ENCODE results near the gene LAMB3.

LAMB3 gene

DNA sequence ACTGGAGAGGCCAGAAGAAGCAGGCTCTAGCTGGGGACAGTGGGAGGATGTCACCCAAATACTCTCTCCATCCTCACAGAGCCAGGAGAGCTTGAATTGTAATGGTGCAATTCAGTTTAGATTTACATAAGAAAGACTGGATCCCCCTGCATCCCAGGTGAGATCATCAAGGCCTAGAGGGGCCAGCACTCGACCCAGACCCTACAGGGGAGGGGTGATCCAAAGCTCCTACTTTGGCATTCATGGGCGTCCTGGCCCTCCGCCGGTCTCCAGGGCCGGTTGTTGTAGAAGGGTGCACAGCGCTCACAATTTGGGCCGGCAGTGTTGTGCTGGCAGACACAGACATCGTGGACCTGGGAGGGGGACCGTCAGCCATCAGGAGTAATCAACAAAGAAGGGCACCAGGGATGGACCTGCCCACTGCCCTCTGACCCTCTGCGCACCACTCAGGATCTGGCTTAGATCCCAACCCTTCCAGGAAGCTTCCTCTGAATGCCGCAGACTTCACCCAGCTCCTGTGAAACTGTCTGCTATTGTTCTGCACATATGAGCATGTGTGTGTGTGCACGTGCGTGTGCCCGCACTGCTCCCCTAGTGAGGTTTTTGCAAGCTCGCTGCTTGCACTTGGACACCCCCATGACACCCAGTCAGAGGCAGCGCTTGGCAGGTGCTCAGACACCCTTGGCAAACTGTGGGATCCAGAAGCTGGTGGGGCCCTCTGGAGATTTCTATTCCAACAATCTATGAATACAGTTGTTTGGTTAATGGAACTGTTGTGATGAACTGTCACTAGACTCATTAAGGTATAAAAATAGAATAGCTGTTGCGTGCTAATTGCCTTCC is 21.6 kb downstream of the LAMB3 start:
- no peak overlapping the region for H3K4me3 Mint-ChIP-seq
- H3K9me3 Mint-ChIP-seq = no peaks in the 10 kb centered on the region
- no peaks in the 10 kb centered on the region for H3K36me3 Mint-ChIP-seq (ENCODE audit: low read depth)
- H3K4me1 Mint-ChIP-seq (ENCODE audit: low read depth) = peaks cover 9% of the 10 kb centered on the region
- H3K27me3 Mint-ChIP-seq = no peaks in the 10 kb centered on the region
- H3K27ac Mint-ChIP-seq = no peak overlapping the region

DNA sequence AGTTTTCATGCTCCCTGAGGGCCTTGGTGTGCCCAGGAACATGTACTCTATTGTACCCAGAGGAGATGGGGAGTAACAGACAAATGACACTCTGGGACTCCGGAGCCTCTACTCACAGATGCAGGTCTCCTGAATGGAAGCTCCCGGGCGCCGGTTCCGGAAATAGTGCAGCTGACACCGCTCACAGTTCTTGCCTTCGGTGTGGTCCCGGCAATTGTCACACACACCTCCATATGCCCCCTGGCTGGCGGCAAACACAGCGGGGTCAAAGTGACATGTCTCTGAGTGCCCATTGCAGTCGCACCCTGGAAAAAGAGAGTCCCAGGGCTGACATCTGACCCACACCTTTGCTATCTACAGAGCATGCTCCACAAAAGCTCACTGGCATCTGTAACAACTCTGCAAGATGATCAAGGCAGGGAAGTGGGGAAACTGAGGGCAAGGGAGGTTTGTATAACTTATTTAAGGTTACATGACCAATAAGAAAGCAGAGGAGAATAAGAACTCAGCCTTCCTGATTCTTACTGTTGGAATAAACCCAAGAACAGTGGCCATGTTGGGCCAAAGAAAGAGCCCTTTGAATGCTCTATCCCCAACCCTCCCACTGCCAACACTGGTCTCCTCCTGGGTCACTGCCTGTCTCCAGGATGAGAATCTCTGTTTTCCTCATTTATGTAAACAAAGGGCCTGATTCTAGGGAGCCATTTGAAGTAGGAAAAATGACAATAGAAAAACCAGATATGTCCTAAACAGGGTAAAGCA is 22.4 kb downstream of the LAMB3 start:
- no peaks in the 10 kb centered on the region for H3K36me3 Mint-ChIP-seq (ENCODE audit: low read depth)
- peaks cover 9% of the 10 kb centered on the region for H3K4me1 Mint-ChIP-seq (ENCODE audit: low read depth)
- H3K27me3 Mint-ChIP-seq = no peaks in the 10 kb centered on the region
- no peak overlapping the region for H3K27ac Mint-ChIP-seq
- H3K9me3 Mint-ChIP-seq = no peaks in the 10 kb centered on the region
- H3K4me3 Mint-ChIP-seq = no peak overlapping the region

- Mint-ChIP-seq H3K27me3 (no peaks in the 10 kb centered on the region), H3K4me1 (ENCODE audit: low read depth) (peaks cover 9% of the 10 kb centered on the region), H3K27ac (no peak overlapping the region), H3K9me3 (no peaks in the 10 kb centered on the region), H3K4me3 (no peak overlapping the region), H3K36me3 (ENCODE audit: low read depth) (no peaks in the 10 kb centered on the region)
Measured at GRCh38 chr1:209628618-209629299, 23.5 kb downstream of the LAMB3 start.

DNA sequence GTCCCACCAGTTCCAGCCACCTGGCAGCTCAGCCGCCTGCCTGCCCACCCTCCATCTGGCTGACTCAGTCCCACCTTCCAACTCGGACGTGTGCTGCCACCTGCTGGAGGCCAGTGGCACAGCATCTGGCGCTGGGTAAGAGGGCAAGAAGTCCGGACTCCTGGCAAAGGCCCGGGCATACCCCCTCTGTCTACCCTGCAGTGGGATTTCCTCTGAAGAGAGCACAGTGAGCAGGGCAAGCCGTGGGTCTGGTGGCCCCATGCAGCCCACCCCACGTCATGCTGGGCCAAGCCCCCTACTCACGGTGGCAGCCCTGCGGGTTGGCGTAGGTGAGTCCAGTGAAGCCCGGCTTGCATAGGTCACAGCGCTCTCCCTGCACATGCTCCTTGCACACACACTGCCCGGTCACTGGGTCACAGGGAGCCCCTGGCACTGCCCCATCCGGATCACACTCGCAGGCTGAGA is 24.5 kb downstream of the LAMB3 start:
- H3K4me1 Mint-ChIP-seq (ENCODE audit: low read depth) = peaks cover 9% of the 10 kb centered on the region
- H3K36me3 Mint-ChIP-seq (ENCODE audit: low read depth) = no peaks in the 10 kb centered on the region
- H3K27me3 Mint-ChIP-seq = no peaks in the 10 kb centered on the region
- H3K9me3 Mint-ChIP-seq = no peaks in the 10 kb centered on the region
- no peak overlapping the region for H3K27ac Mint-ChIP-seq
- no peak overlapping the region for H3K4me3 Mint-ChIP-seq

DNA sequence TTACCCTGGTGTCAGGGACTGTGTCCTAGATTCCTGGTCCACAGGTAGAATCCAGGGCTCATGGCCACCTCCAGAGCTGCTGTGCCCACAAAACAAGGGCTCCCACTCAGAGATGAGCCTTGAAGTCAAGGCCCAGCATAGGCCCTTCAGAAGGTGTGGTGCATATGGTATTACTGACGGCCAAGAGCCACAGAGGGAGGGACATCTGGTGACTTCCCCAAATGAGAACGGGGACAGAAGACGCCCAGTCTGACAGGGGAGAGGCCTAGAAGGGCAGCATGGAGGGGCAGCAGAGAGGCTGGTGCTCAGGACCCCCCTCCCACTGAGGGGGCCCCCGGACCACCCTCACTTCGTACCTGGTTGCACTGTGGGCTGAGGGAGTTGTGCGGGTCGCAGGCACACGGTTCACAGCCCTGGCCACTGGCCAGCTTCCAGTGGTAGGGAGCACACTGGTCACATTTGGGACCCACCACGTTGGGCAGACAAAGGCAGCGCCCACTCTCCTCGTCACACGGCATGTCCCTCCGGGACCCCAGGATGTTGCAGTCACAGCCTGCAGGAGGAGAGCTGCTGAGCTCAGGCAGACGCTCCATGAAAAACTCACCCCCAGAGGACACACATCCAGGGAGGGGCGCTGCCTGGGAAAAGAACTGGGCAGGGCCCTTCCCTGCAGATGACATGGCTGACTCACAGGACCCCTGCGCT is 25.0 kb downstream of the LAMB3 start:
- no peak overlapping the region for H3K4me3 Mint-ChIP-seq
- H3K36me3 Mint-ChIP-seq (ENCODE audit: low read depth) = no peaks in the 10 kb centered on the region
- no peaks in the 10 kb centered on the region for H3K9me3 Mint-ChIP-seq
- no peak overlapping the region for H3K27ac Mint-ChIP-seq
- peaks cover 9% of the 10 kb centered on the region for H3K4me1 Mint-ChIP-seq (ENCODE audit: low read depth)
- H3K27me3 Mint-ChIP-seq = no peaks in the 10 kb centered on the region

- peaks cover 9% of the 10 kb centered on the region for H3K4me1 Mint-ChIP-seq (ENCODE audit: low read depth)
- H3K36me3 Mint-ChIP-seq (ENCODE audit: low read depth) = no peaks in the 10 kb centered on the region
- H3K9me3 Mint-ChIP-seq = no peaks in the 10 kb centered on the region
- H3K4me3 Mint-ChIP-seq = no peak overlapping the region
- H3K27me3 Mint-ChIP-seq = no peaks in the 10 kb centered on the region
- H3K27ac Mint-ChIP-seq = no peak overlapping the region
Measured at GRCh38 chr1:209626346-209627026, 25.7 kb downstream of the LAMB3 start.

DNA sequence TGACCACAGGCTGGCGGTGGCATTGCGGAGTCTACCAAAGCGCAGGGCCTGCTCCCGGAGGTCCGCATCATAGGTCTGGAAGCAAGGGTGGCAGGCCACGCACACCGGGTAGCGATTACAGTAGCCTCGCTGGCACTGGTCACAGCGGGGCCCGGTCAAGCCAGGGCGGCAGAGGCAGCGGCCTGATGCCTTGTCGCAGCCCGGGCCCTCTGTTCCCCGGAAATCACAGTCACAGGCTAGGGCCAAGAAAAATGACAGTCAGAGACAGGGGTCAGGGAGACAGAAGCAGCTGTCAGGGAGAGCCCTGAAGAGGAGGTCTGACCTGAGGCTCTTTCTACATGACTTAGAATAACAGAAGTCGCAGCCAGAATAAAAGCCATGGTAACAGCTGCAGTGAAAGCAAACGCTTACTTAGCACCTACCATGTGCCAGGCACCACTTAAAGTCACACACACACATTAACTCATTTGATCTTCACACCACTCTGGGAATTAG is 26.4 kb downstream of the LAMB3 start:
- peaks cover 9% of the 10 kb centered on the region for H3K4me1 Mint-ChIP-seq (ENCODE audit: low read depth)
- no peak overlapping the region for H3K4me3 Mint-ChIP-seq
- no peak overlapping the region for H3K27ac Mint-ChIP-seq
- H3K27me3 Mint-ChIP-seq = no peaks in the 10 kb centered on the region
- H3K36me3 Mint-ChIP-seq (ENCODE audit: low read depth) = no peaks in the 10 kb centered on the region
- H3K9me3 Mint-ChIP-seq = no peaks in the 10 kb centered on the region

DNA sequence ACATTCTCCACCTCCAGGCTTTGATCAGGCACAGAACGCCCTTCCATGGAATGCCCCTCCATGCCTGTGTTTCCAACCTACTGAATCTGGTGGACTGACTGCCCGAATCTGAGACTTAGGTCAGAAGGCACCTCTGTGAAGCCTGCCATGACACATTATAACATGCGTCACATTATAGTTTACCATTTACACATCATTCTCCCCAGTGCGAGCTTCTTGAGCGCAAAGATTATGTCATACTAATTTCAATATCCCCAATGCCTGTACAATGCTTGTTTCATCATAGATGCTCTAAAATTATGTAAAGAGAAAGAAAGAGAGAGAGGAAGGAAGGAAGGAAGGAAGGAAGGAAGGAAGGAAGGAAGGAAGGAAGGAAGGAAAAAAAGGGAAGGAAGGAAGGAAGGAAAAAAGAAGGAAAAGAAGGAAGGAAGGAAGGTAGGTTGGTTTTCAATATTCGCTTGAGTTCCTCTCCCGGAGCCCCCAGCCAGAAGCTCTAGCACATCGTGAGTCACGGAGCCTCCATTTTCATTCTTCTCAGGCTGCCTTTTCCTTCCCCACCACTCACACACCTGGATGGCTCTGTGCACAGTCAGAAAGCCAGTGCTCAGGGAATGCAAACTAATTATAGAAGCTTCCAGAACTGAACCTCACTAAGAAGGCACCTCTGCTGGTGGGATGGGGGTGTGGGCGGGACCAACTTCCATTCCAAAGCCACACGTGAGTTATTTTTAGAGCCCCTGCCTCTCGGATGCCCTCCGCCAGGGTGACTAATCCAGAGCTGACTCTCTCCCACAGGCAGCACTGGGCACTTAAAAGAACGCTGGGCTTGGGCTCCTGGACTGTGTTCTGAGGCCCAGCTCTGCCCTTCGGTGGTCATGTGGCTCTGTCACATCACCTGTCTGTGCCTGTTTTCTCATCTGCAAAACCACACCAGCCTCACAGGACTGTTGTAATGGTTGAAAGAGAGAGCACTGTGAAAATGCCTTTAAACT is 27.4 kb downstream of the LAMB3 start:
- Mint-ChIP-seq H3K36me3 (ENCODE audit: low read depth) (no peaks in the 10 kb centered on the region), H3K9me3 (no peaks in the 10 kb centered on the region), H3K27ac (no peak overlapping the region), H3K27me3 (no peaks in the 10 kb centered on the region), H3K4me1 (ENCODE audit: low read depth) (peaks cover 9% of the 10 kb centered on the region), H3K4me3 (no peak overlapping the region)

GRCh38 chr1:209622841-209623829 is 29.1 kb downstream of the LAMB3 start:
- Mint-ChIP-seq H3K27me3 (no peaks in the 10 kb centered on the region), H3K4me3 (no peak overlapping the region), H3K36me3 (ENCODE audit: low read depth) (no peaks in the 10 kb centered on the region), H3K4me1 (ENCODE audit: low read depth) (no peaks in the 10 kb centered on the region), H3K9me3 (no peaks in the 10 kb centered on the region), H3K27ac (no peak overlapping the region)

GRCh38 chr1:209621741-209622655 is 30.2 kb downstream of the LAMB3 start:
- Mint-ChIP-seq H3K4me1 (ENCODE audit: low read depth) (no peaks in the 10 kb centered on the region), H3K27ac (no peak overlapping the region), H3K4me3 (no peak overlapping the region), H3K27me3 (no peaks in the 10 kb centered on the region), H3K9me3 (no peaks in the 10 kb centered on the region), H3K36me3 (ENCODE audit: low read depth) (no peaks in the 10 kb centered on the region)

DNA sequence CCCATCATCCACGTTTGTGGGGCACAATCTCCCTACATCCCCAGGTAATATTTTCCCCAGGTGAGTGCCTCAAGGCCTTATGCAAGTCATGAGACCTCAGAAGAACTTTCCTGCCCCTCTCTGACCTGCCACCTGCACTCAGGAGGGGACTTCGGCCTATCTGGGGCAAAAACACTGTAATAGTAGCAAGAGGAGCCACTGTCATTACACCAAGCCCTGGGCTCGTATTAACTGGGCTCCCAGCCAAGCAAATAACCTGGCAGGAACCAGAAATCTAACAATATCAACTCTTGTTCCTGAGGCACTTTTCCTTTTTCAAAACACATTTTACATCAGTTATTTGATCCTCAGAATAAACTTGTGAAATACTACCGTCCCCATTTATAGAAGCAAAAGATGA is 30.9 kb downstream of the LAMB3 start:
- Mint-ChIP-seq H3K4me1 (ENCODE audit: low read depth) (no peaks in the 10 kb centered on the region), H3K4me3 (no peak overlapping the region), H3K27ac (no peak overlapping the region), H3K9me3 (no peaks in the 10 kb centered on the region), H3K27me3 (no peaks in the 10 kb centered on the region), H3K36me3 (ENCODE audit: low read depth) (no peaks in the 10 kb centered on the region)

All from stimulated activated naive CD8-positive, alpha-beta T cell treated with anti-CD3 and anti-CD28 coated beads, Interleukin-15, Interleukin-2, amounts not matched to agents 100 ng/mL and 50 ng/mL, for 24 hours (primary cell).